GM23338 (cell line): ENCODE measurements around the gene GNAI3. TPM values are rescaled to one million over a fixed set of nuclear protein-coding genes. Genes with fewer than 3 reads are reported as not detected.

Source experiments
- ATAC-seq: fragments of 200-7000 bp; cut with Tn5 transposase; 3 replicates; pipeline ENCODE4 v1.9.1; 2020
- DNase-seq: peaks from one replicate; pipeline ENCODE4 v3.0.0-alpha.2; 2015; ENCODE audit warnings: low spot score
- H2AFZ ChIP-seq: fragments of 200-600 bp; sonication (generic); 2 replicates; pipeline ENCODE4 v1.8.0; 2016; ENCODE audit warnings: antibody characterized with exemption, mild to moderate bottlenecking, moderate library complexity
- H3F3A ChIP-seq: fragments of 200-600 bp; sonication (generic); replicated peaks from 2 replicates; pipeline ENCODE4 v1.8.0; 2017; ENCODE audit warnings: antibody characterized with exemption, mixed run types, low read depth
- H3K27ac ChIP-seq: fragments of 200-600 bp; sonication (generic); 2 replicates; pipeline ENCODE4 v1.6.1; 2016; ENCODE audit warnings: low read depth
- H3K27me3 ChIP-seq: fragments of 200-600 bp; sonication (generic); 2 replicates; pipeline ENCODE4 v1.8.0; 2016; ENCODE audit warnings: mild to moderate bottlenecking, mixed run types, moderate library complexity; ENCODE audit not compliant: insufficient read depth
- H3K36me3 ChIP-seq: fragments of 200-600 bp; sonication (generic); 2 replicates; pipeline ENCODE4 v1.8.0; 2016; ENCODE audit warnings: mild to moderate bottlenecking; ENCODE audit not compliant: insufficient read depth
- H3K4me1 ChIP-seq: fragments of 200-600 bp; sonication (generic); 2 replicates; pipeline ENCODE4 v1.8.0; 2016; ENCODE audit warnings: mild to moderate bottlenecking, moderate library complexity; ENCODE audit not compliant: insufficient read depth
- H3K4me2 ChIP-seq: fragments of 200-600 bp; sonication (generic); 2 replicates; pipeline ENCODE4 v1.7.1; 2017; ENCODE audit warnings: mixed run types
- H3K4me3 ChIP-seq: fragments of 200-600 bp; sonication (generic); 2 replicates; pipeline ENCODE4 v1.6.1; 2016; ENCODE audit warnings: mixed run types
- H3K79me2 ChIP-seq: fragments of 200-600 bp; sonication (generic); replicated peaks from 2 replicates; pipeline ENCODE4 v1.8.0; 2017; ENCODE audit warnings: mild to moderate bottlenecking; ENCODE audit not compliant: insufficient read depth
- H3K9me2 ChIP-seq: fragments of 200-600 bp; sonication (generic); 2 replicates; pipeline ENCODE4 v1.8.0; 2017; ENCODE audit not compliant: insufficient read depth
- H4K20me1 ChIP-seq: fragments of 200-600 bp; sonication (generic); replicated peaks from 2 replicates; pipeline ENCODE4 v1.8.0; 2017; ENCODE audit warnings: mild to moderate bottlenecking; ENCODE audit not compliant: insufficient read depth
- H3K27ac Mint-ChIP-seq: 2 replicates; pipeline ENCODE4 v1.8.0; 2020; ENCODE audit warnings: inconsistent platforms, mild to moderate bottlenecking, moderate library complexity, mixed read lengths
- H3K27me3 Mint-ChIP-seq: 3 replicates; pipeline ENCODE4 v1.8.0; 2022; ENCODE audit warnings: low read depth, mild to moderate bottlenecking, moderate library complexity, mixed read lengths, inconsistent platforms; ENCODE audit not compliant: insufficient read depth, poor library complexity
- H3K36me3 Mint-ChIP-seq: 3 replicates; pipeline ENCODE4 v1.8.0; 2021; ENCODE audit warnings: low read depth, mild to moderate bottlenecking, inconsistent platforms, moderate library complexity, mixed read lengths
- H3K4me1 Mint-ChIP-seq: 3 replicates; pipeline ENCODE4 v1.8.0; 2020; ENCODE audit warnings: mild to moderate bottlenecking, inconsistent platforms, mixed read lengths
- H3K4me3 Mint-ChIP-seq: 3 replicates; pipeline ENCODE4 v1.8.0; 2021; ENCODE audit warnings: moderate library complexity, mild to moderate bottlenecking, inconsistent platforms, mixed read lengths
- H3K9me3 Mint-ChIP-seq: 3 replicates; pipeline ENCODE4 v1.8.0; 2020; ENCODE audit warnings: moderate library complexity, mild to moderate bottlenecking, inconsistent platforms, mixed read lengths
- CREB1 ChIP-seq: fragments of 250-450 bp; sonication (Bioruptor Pico); IDR thresholded peaks from 2 replicates; pipeline ENCODE4 v1.5.0; 2020; ENCODE audit warnings: low read depth, mild to moderate bottlenecking, moderate library complexity
- CTCF ChIP-seq, 2 experiments: fragments of 200-600 bp in 1 of 2; sonication (generic) in 1 of 2; conservative IDR thresholded peaks; 2 replicates each; pipeline versions ENCODE4 v1.5.1 to v1.6.1; 2016 to 2017; ENCODE audit warnings: antibody characterized with exemption in 2 of 2, low read depth in 2 of 2, mild to moderate bottlenecking in 2 of 2, moderate library complexity in 1 of 2
- EZH2 ChIP-seq: fragments of 200-600 bp; sonication (generic); IDR thresholded peaks from one replicate; pipeline ENCODE4 v1.8.0; 2017; ENCODE audit warnings: antibody characterized with exemption, mild to moderate bottlenecking, low read depth; ENCODE audit not compliant: unreplicated experiment
- EZH2phosphoT487 ChIP-seq: fragments of 200-600 bp; sonication (generic); IDR thresholded peaks from one replicate; pipeline ENCODE4 v1.8.1; 2018; ENCODE audit warnings: antibody characterized with exemption; ENCODE audit not compliant: unreplicated experiment
- NANOG ChIP-seq: IDR thresholded peaks from 2 replicates; pipeline ENCODE4 v1.6.1; 2016; ENCODE audit warnings: antibody characterized with exemption, borderline replicate concordance
- POLR2AphosphoS5 ChIP-seq: IDR thresholded peaks from 2 replicates; pipeline ENCODE4 v1.6.1; 2016; ENCODE audit warnings: antibody characterized with exemption, low read depth
- REST ChIP-seq: IDR thresholded peaks from one replicate; pipeline ENCODE4 v1.6.1; 2018; ENCODE audit warnings: antibody characterized with exemption; ENCODE audit not compliant: unreplicated experiment
- STAT1 ChIP-seq: IDR thresholded peaks from one replicate; pipeline ENCODE4 v1.6.1; 2016; ENCODE audit warnings: antibody characterized with exemption; ENCODE audit not compliant: unreplicated experiment
- ZNF114 ChIP-seq: fragments of 250-450 bp; sonication (Bioruptor Pico); IDR thresholded peaks from 2 replicates; pipeline ENCODE4 v1.5.0; 2020; ENCODE audit warnings: mild to moderate bottlenecking, moderate library complexity
- ZNF331 ChIP-seq: fragments of 250-450 bp; sonication (Bioruptor Pico); IDR thresholded peaks from 2 replicates; pipeline ENCODE4 v1.5.0; 2020; ENCODE audit warnings: low read depth, mild to moderate bottlenecking, moderate library complexity
- polyA plus RNA-seq: library from polyadenylated mRNA; unstranded; fragments of >200 nt; fragmentation: Nextera tagmentation; extraction: Ambion mirVana; gene quantifications from 2 replicates; pipeline ENCODE4 v1.2.1, GENCODE V29; 2016
- total RNA-seq: library from RNA; depleted of rRNA; stranded (reverse); fragments of >200 nt; shearing (Covaris generic); gene quantifications from 2 replicates; pipeline ENCODE4 v1.2.3, GENCODE V29; 2014
- TF ChIP-seq, protein P1 (sequence below): IDR thresholded peaks from 2 replicates; pipeline ENCODE4 v1.6.1; 2016; ENCODE audit warnings: antibody characterized with exemption

Gene GNAI3
- total and polyA plus RNA-seq, 2 experiments from 2014 or later = 4.5 to 10.2 TPM

GRCh38 chr1:109657395-109657794 is 109.0 kb downstream of the GNAI3 start (continued):
- no peak for TF ChIP-seq EZH2phosphoT487
- TF ChIP-seq REST = no peak
- TF ChIP-seq, protein P1, sequence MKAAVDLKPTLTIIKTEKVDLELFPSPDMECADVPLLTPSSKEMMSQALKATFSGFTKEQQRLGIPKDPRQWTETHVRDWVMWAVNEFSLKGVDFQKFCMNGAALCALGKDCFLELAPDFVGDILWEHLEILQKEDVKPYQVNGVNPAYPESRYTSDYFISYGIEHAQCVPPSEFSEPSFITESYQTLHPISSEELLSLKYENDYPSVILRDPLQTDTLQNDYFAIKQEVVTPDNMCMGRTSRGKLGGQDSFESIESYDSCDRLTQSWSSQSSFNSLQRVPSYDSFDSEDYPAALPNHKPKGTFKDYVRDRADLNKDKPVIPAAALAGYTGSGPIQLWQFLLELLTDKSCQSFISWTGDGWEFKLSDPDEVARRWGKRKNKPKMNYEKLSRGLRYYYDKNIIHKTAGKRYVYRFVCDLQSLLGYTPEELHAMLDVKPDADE = no peak
- no peak for TF ChIP-seq STAT1

- H3K27me3 ChIP-seq = peaks cover 18% of the 10 kb centered on the region
- H3K4me3 ChIP-seq = no peak overlapping the region
- H3K27ac ChIP-seq = no peak overlapping the region
- peaks cover 10% of the 10 kb centered on the region; the same call in 1 of the 2 replicates for H3K4me1 ChIP-seq
- peaks cover 11% of the 10 kb centered on the region for H3K4me1 Mint-ChIP-seq
- no peak overlapping the region for H3K27ac Mint-ChIP-seq
- H3K27me3 Mint-ChIP-seq = peaks cover 11% of the 10 kb centered on the region
- H3K9me2 ChIP-seq = no peaks in the 10 kb centered on the region
- no peaks in the 10 kb centered on the region for H3K36me3 ChIP-seq
- no peak overlapping the region for H2AFZ ChIP-seq
- H3K9me3 Mint-ChIP-seq = no peaks in the 10 kb centered on the region
- peaks cover 6% of the 10 kb centered on the region for H3F3A ChIP-seq
- no peak overlapping the region for H3K4me2 ChIP-seq
- no peaks in the 10 kb centered on the region; the same call in 1 of the 2 replicates for H4K20me1 ChIP-seq
- no peaks in the 10 kb centered on the region for H3K79me2 ChIP-seq
- no peaks in the 10 kb centered on the region for H3K36me3 Mint-ChIP-seq
- no peak for ATAC-seq
- no peak for DNase-seq
- no peak overlapping the region for H3K4me3 Mint-ChIP-seq
- TF ChIP-seq ZNF114 (CRISPR knock-in tag) = no peak
- TF ChIP-seq STAT1 = no peak
- no peak for TF ChIP-seq EZH2phosphoT487
- no peak for TF ChIP-seq POLR2AphosphoS5
- TF ChIP-seq EZH2 = no peak
- TF ChIP-seq CREB1 = no peak
- TF ChIP-seq, protein P1 = no peak
- TF ChIP-seq CTCF (conservative IDR thresholded peaks at IDR 0.05; ENCODE audit: low read depth in 2 of 2) = no peak
- no peak for TF ChIP-seq ZNF331 (CRISPR knock-in tag)
- no peak for TF ChIP-seq NANOG
Observed at GRCh38 chr1:109657970-109658369, 109.6 kb downstream of the GNAI3 start.
